ENCODE data around the gene AKR1C4. TPM values are rescaled to one million over a fixed set of nuclear protein-coding genes. Genes with fewer than 3 reads are reported as not detected.

AKR1C4 gene
- total RNA-seq, 1 experiment from 2014 or later = not detected

GRCh38 chr10:5195727-5196374 is 786 bp upstream of the AKR1C4 start:
- POLR2A ChIA-PET = no interaction called here
- TF ChIP-seq TCF7L2 (IDR thresholded peaks at IDR 0.05; ENCODE audit: low read depth, low read length) (no peak), SIN3A (IDR thresholded peaks at IDR 0.05; ENCODE audit: borderline replicate concordance, insufficient read depth, low read depth, low read length) (no peak), REST (IDR thresholded peaks at IDR 0.05; ENCODE audit: insufficient read depth in 1 of 2, low read depth in 2 of 2, low read length in 1 of 2) (no peak), POLR2AphosphoS5 (IDR thresholded peaks at IDR 0.05; ENCODE audit: low read depth, low read length) (no peak)
- TF ChIP-seq, protein P1, sequence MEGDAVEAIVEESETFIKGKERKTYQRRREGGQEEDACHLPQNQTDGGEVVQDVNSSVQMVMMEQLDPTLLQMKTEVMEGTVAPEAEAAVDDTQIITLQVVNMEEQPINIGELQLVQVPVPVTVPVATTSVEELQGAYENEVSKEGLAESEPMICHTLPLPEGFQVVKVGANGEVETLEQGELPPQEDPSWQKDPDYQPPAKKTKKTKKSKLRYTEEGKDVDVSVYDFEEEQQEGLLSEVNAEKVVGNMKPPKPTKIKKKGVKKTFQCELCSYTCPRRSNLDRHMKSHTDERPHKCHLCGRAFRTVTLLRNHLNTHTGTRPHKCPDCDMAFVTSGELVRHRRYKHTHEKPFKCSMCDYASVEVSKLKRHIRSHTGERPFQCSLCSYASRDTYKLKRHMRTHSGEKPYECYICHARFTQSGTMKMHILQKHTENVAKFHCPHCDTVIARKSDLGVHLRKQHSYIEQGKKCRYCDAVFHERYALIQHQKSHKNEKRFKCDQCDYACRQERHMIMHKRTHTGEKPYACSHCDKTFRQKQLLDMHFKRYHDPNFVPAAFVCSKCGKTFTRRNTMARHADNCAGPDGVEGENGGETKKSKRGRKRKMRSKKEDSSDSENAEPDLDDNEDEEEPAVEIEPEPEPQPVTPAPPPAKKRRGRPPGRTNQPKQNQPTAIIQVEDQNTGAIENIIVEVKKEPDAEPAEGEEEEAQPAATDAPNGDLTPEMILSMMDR (IDR thresholded peaks at IDR 0.05) = no peak
- H3K27ac ChIP-seq (ENCODE audit: low read length) = no peak overlapping the region
- no peaks in the 10 kb centered on the region for H3K27me3 ChIP-seq (ENCODE audit: control insufficient read depth, insufficient read depth, low read length)
- BruUV-seq (replicated peaks) = no TSS peak
- CTCF ChIA-PET = no interaction called here
- in situ Hi-C loops (cut with HindIII; ENCODE audit: low pct_unique_long_range_greater_than_20kb, low sequenced_read_pairs) = no loop called here
- DNase-seq (ENCODE audit: low read depth, low spot score) = no peak
- no peaks in the 10 kb centered on the region for H3K36me3 ChIP-seq (ENCODE audit: control insufficient read depth, insufficient read depth, low read length)
- no peaks in the 10 kb centered on the region for H3K4me1 ChIP-seq (ENCODE audit: control insufficient read depth, insufficient read depth, low read length)
- H3K4me3 ChIP-seq (ENCODE audit: low read depth in 2 of 2, low read length in 2 of 2) = no peak overlapping the region
- intact Hi-C loops (cut with micrococcal nuclease; ENCODE audit: unreplicated experiment) = no loop called here
- ATAC-seq = no peak
- H3K9me3 ChIP-seq (ENCODE audit: control insufficient read depth, insufficient read depth, low read depth, low read length) = no peaks in the 10 kb centered on the region

DNA sequence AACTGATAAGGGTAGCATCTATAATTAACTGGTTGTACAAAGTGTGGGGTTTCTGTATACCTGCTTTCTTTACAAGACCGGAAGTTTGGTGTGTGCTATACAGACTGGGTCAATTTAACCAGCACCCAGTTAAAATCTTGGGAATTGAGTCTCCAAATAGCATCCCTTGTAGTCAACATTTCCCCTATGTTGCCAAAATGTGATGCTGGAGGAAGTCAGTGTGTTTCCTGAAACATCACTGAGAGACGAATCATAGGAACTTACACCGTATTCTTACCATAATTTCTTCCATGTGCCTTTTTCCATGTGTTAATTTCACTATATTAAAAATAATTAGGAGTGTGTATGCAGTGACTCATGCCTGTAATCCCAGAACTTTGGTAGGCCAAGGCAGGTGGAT is 1.7 kb downstream of the AKR1C4 start:
- TF ChIP-seq POLR2AphosphoS5 (IDR thresholded peaks at IDR 0.05; ENCODE audit: low read depth, low read length) = no peak
- TF ChIP-seq, protein P1 (IDR thresholded peaks at IDR 0.05) = no peak
- no peak for TF ChIP-seq REST (IDR thresholded peaks at IDR 0.05; ENCODE audit: insufficient read depth in 1 of 2, low read depth in 2 of 2, low read length in 1 of 2)
- TF ChIP-seq SIN3A (IDR thresholded peaks at IDR 0.05; ENCODE audit: borderline replicate concordance, insufficient read depth, low read depth, low read length) = no peak
- no peak for TF ChIP-seq TCF7L2 (IDR thresholded peaks at IDR 0.05; ENCODE audit: low read depth, low read length)
- no peaks in the 10 kb centered on the region for H3K27me3 ChIP-seq (ENCODE audit: control insufficient read depth, insufficient read depth, low read length)
- CTCF ChIA-PET = no interaction called here
- DNase-seq (ENCODE audit: low read depth, low spot score) = no peak
- H3K4me3 ChIP-seq (ENCODE audit: low read depth in 2 of 2, low read length in 2 of 2) = no peak overlapping the region
- intact Hi-C loops (cut with micrococcal nuclease; ENCODE audit: unreplicated experiment) (no loop called here), in situ Hi-C loops (cut with HindIII; ENCODE audit: low pct_unique_long_range_greater_than_20kb, low sequenced_read_pairs) (no loop called here)
- ATAC-seq = no peak
- no peaks in the 10 kb centered on the region for H3K9me3 ChIP-seq (ENCODE audit: control insufficient read depth, insufficient read depth, low read depth, low read length)
- no peaks in the 10 kb centered on the region for H3K4me1 ChIP-seq (ENCODE audit: control insufficient read depth, insufficient read depth, low read length)
- H3K36me3 ChIP-seq (ENCODE audit: control insufficient read depth, insufficient read depth, low read length) = no peaks in the 10 kb centered on the region
- POLR2A ChIA-PET = no interaction called here
- no TSS peak for BruUV-seq (replicated peaks)
- no peak overlapping the region for H3K27ac ChIP-seq (ENCODE audit: low read length)

Data from Panc1 (cell line).